Common myeloid progenitor, CD34-positive (primary cell): ENCODE data around the gene GALNT1.

Experiments
- CTCF ChIA-PET: fragments of 350-600 bp; sonication (Branson Sonifier 250); formaldehyde crosslinking; loops from one replicate; lab custom pipeline; 2021; ENCODE audit warnings: antibody characterized with exemption; lab: Charles Lee
- POLR2A ChIA-PET: fragments of 350-600 bp; sonication (Branson Sonifier 250); formaldehyde crosslinking; loops from one replicate; lab custom pipeline; 2021; ENCODE audit warnings: antibody characterized with exemption; lab: Charles Lee
- DNase-seq, 3 donors: peaks; one replicate each; pipeline versions ENCODE4 v3.0.0 to v3.0.0-alpha.2; 2013
- H3K27ac ChIP-seq, 2 experiments: 1 replicate in 1 of 2; 2 replicates in 1 of 2; pipeline ENCODE4 v1.7.0; 2013; ENCODE audit warnings: inconsistent platforms in 2 of 2, low read length in 2 of 2, mild to moderate bottlenecking in 2 of 2, low read depth in 1 of 2, moderate library complexity in 1 of 2; ENCODE audit not compliant: severe bottlenecking in 2 of 2, insufficient read depth in 1 of 2, poor library complexity in 1 of 2
- H3K27me3 ChIP-seq, 5 experiments: replicated peaks in 2 of 5; 1 replicate in 3 of 5; 2 replicates in 2 of 5; pipeline versions ENCODE4 v1.6.1 to v1.7.0; 2013; ENCODE audit warnings: low read length in 4 of 5, mild to moderate bottlenecking in 2 of 5, moderate library complexity in 2 of 5, inconsistent platforms in 1 of 5; ENCODE audit not compliant: insufficient read depth in 5 of 5, control insufficient read depth in 4 of 5
- H3K36me3 ChIP-seq, 4 experiments: 1 replicate in 2 of 4; 2 replicates in 2 of 4; pipeline versions ENCODE4 v1.6.1 to v1.7.0; 2013; ENCODE audit warnings: low read length in 3 of 4, control low read depth in 1 of 4, mild to moderate bottlenecking in 1 of 4; ENCODE audit not compliant: control insufficient read depth in 4 of 4, insufficient read depth in 4 of 4
- H3K4me1 ChIP-seq, 4 experiments: 1 replicate in 3 of 4; 2 replicates in 1 of 4; pipeline versions ENCODE4 v1.6.1 to v1.7.1; 2013; ENCODE audit warnings: low read length in 3 of 4, mild to moderate bottlenecking in 3 of 4, control low read depth in 1 of 4, inconsistent platforms in 1 of 4, moderate library complexity in 1 of 4; ENCODE audit not compliant: control insufficient read depth in 4 of 4, insufficient read depth in 4 of 4; ENCODE audit errors: control extremely low read depth in 1 of 4
- H3K4me3 ChIP-seq, 7 experiments: 1 replicate in 4 of 7; 2 replicates in 3 of 7; pipeline versions ENCODE4 v1.5.1 to v1.7.0; 2013; ENCODE audit warnings: mild to moderate bottlenecking in 7 of 7, low read length in 6 of 7, moderate library complexity in 6 of 7, inconsistent platforms in 2 of 7, low read depth in 2 of 7, control low read depth in 1 of 7; ENCODE audit not compliant: insufficient read depth in 4 of 7, control insufficient read depth in 1 of 7; ENCODE audit errors: extremely low read depth in 1 of 7
- H3K9me3 ChIP-seq, 5 experiments: 1 replicate in 4 of 5; 2 replicates in 1 of 5; pipeline versions ENCODE4 v1.6.1 to v1.7.1; 2013; ENCODE audit warnings: low read length in 4 of 5, mild to moderate bottlenecking in 2 of 5, inconsistent platforms in 1 of 5, low read depth in 1 of 5, moderate library complexity in 1 of 5; ENCODE audit not compliant: control insufficient read depth in 4 of 5, insufficient read depth in 2 of 5; ENCODE audit errors: control extremely low read depth in 1 of 5
- WGBS: methylation state at CpG from one replicate; pipeline ENCODE4 v1.1.5; 2013; ENCODE audit not compliant: insufficient coverage; 5-methylcytosine and 5-hydroxymethylcytosine counted together

Gene GALNT1

GRCh38 chr18:35589546-35589945 is 8.0 kb downstream of the GALNT1 start:
- peaks cover 0 to 2% (median under 1%) of the 10 kb centered on the region in 4 experiments for H3K4me1 ChIP-seq
- no CpG with 5 or more reads among the region's 1 CpG for WGBS
- no peak overlapping the region for H3K27ac ChIP-seq
- H3K27me3 ChIP-seq, result no peaks in the 10 kb centered on the region
- ChIA-PET POLR2A (no interaction called here), CTCF (no interaction called here)
- H3K36me3 ChIP-seq, result peaks cover 2 to 11% (median 3%) of the 10 kb centered on the region in 4 experiments
- peaks cover 7 to 34% (median 9%) of the 10 kb centered on the region in 5 experiments for H3K9me3 ChIP-seq
- H3K4me3 ChIP-seq, result no peak overlapping the region
- DNase-seq, result no peak

GRCh38 chr18:35590935-35591334 is 9.4 kb downstream of the GALNT1 start:
- H3K4me1 ChIP-seq, result peaks cover 0 to 2% (median under 1%) of the 10 kb centered on the region in 4 experiments
- H3K27ac ChIP-seq, result no peak overlapping the region
- H3K4me3 ChIP-seq, result no peak overlapping the region
- POLR2A ChIA-PET, result no interaction called here
- H3K27me3 ChIP-seq, result no peaks in the 10 kb centered on the region
- WGBS, result 82% methylated on average over 1 of the region's 1 CpG
- peaks cover 0 to 2% (median under 1%) of the 10 kb centered on the region in 4 experiments for H3K36me3 ChIP-seq
- peaks cover 7 to 30% (median 9%) of the 10 kb centered on the region in 5 experiments for H3K9me3 ChIP-seq
- CTCF ChIA-PET, result no interaction called here
- no peak for DNase-seq

GRCh38 chr18:35592298-35592697 is 10.8 kb downstream of the GALNT1 start:
- no peak for DNase-seq
- H3K27ac ChIP-seq, result no peak overlapping the region
- peaks cover 5 to 19% (median 8%) of the 10 kb centered on the region in 5 experiments for H3K9me3 ChIP-seq
- H3K4me3 ChIP-seq, result no peak overlapping the region
- peaks cover 0 to 2% (median under 1%) of the 10 kb centered on the region in 4 experiments for H3K4me1 ChIP-seq
- ChIA-PET POLR2A (no interaction called here), CTCF (interaction anchor here (1.3 kb wide), 1 partner anchor 9 kb away, joined by 3 read pairs; no protein-coding TSS in a partner anchor)
- H3K36me3 ChIP-seq, result peaks cover 0 to 2% (median under 1%) of the 10 kb centered on the region in 4 experiments
- no peaks in the 10 kb centered on the region for H3K27me3 ChIP-seq

GRCh38 chr18:35593859-35594258 is 12.3 kb downstream of the GALNT1 start:
- Histone ChIP-seq H3K36me3 (peaks cover 0 to 3% (median under 1%) of the 10 kb centered on the region in 4 experiments), H3K4me1 (peaks cover 0 to 2% (median under 1%) of the 10 kb centered on the region in 4 experiments), H3K4me3 (no peak overlapping the region), H3K9me3 (peaks cover 0 to 14% (median 3%) of the 10 kb centered on the region in 5 experiments), H3K27ac (no peak overlapping the region), H3K27me3 (no peaks in the 10 kb centered on the region)
- no peak for DNase-seq
- 98% methylated on average over 4 of the region's 4 CpGs for WGBS
- ChIA-PET CTCF (interaction anchor here (1.5 kb wide), 1 partner anchor 23 kb away, joined by 4 read pairs; no protein-coding TSS in a partner anchor), POLR2A (no interaction called here)

GRCh38 chr18:35597758-35598157 is 16.2 kb downstream of the GALNT1 start:
- Histone ChIP-seq H3K4me1 (no peaks in the 10 kb centered on the region), H3K36me3 (peaks cover 0 to 3% (median 1%) of the 10 kb centered on the region in 4 experiments), H3K4me3 (no peak overlapping the region), H3K9me3 (peaks cover 3 to 40% (median 13%) of the 10 kb centered on the region in 5 experiments), H3K27ac (no peak overlapping the region), H3K27me3 (no peaks in the 10 kb centered on the region)
- ChIA-PET POLR2A (no interaction called here), CTCF (no interaction called here)
- WGBS, result no CpG with 5 or more reads among the region's 4 CpGs
- no peak for DNase-seq

GRCh38 chr18:35602193-35602820 is 20.8 kb downstream of the GALNT1 start:
- ChIA-PET POLR2A (no interaction called here), CTCF (interaction anchor here (1.6 kb wide), 1 partner anchor 9 kb away, joined by 9 read pairs; no protein-coding TSS in a partner anchor)
- DNase-seq, result peak in 2 of 3 donors; percentile 32 to 38
- Histone ChIP-seq H3K36me3 (peaks cover 0 to 6% (median 1%) of the 10 kb centered on the region in 4 experiments), H3K9me3 (peaks cover 3 to 55% (median 19%) of the 10 kb centered on the region in 5 experiments), H3K27ac (no peak overlapping the region), H3K4me1 (peaks cover 0 to 9% (median 4%) of the 10 kb centered on the region in 4 experiments), H3K27me3 (no peaks in the 10 kb centered on the region), H3K4me3 (no peak overlapping the region)
- WGBS, result 100% methylated on average over 1 of the region's 4 CpGs

GRCh38 chr18:35603008-35603407 is 21.5 kb downstream of the GALNT1 start:
- no peaks in the 10 kb centered on the region for H3K27me3 ChIP-seq
- ChIA-PET POLR2A (no interaction called here), CTCF (interaction anchor here (1.6 kb wide), 1 partner anchor 9 kb away, joined by 9 read pairs; no protein-coding TSS in a partner anchor)
- H3K27ac ChIP-seq, result no peak overlapping the region
- no peak for DNase-seq
- peaks cover 0 to 6% (median 1%) of the 10 kb centered on the region in 4 experiments for H3K36me3 ChIP-seq
- H3K4me3 ChIP-seq, result no peak overlapping the region
- H3K4me1 ChIP-seq, result peaks cover 0 to 10% (median 4%) of the 10 kb centered on the region in 4 experiments
- peaks cover 3 to 55% (median 19%) of the 10 kb centered on the region in 5 experiments for H3K9me3 ChIP-seq
